ENCODE measurements around the gene CUEDC1. TPM values are rescaled to one million over a fixed set of nuclear protein-coding genes. Genes with fewer than 3 reads are reported as not detected.

CUEDC1 gene
- total and polyA plus RNA-seq, 2 of the 13 experiments (the other 11 are each of a cell fraction or from before 2014, with no cell fraction given) = 7.4 to 12.9 TPM

DNA sequence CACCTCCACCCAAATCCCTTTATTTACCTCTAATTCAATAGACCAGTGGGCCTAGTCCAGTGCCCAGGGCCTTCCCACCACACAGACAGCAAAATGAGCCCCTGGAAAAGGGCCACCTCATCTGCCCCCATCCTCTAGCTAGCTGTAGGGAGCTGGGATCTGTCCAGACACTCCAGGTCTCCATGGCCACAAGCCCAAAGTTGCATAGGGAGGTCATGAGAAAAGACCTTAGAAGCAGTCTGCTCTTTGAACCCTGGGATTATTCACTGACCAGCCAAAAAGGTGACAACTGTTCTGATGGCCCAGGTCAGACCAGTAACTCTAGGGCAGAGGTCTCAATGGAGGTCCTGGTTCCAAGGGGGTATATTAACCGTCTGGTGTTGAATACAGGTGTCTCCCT is 2.0 kb downstream of the CUEDC1 start (continued):
- TF ChIP-seq, protein P1, sequence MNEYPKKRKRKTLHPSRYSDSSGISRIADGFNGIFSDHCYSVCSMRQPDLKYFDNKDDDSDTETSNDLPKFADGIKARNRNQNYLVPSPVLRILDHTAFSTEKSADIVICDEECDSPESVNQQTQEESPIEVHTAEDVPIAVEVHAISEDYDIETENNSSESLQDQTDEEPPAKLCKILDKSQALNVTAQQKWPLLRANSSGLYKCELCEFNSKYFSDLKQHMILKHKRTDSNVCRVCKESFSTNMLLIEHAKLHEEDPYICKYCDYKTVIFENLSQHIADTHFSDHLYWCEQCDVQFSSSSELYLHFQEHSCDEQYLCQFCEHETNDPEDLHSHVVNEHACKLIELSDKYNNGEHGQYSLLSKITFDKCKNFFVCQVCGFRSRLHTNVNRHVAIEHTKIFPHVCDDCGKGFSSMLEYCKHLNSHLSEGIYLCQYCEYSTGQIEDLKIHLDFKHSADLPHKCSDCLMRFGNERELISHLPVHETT (CRISPR knock-in tag; conservative IDR thresholded peaks at IDR 0.05) = no peak
- no peak for TF ChIP-seq ZNF724P (CRISPR knock-in tag; IDR thresholded peaks at IDR 0.05; ENCODE audit: borderline replicate concordance)
- TF ChIP-seq TBL1XR1 (IDR thresholded peaks at IDR 0.05; ENCODE audit: borderline replicate concordance, low read length, partially characterized antibody) = peak; percentile 31
- TF ChIP-seq GZF1 (CRISPR knock-in tag; IDR thresholded peaks at IDR 0.05) = no peak
- TF ChIP-seq, protein P2, sequence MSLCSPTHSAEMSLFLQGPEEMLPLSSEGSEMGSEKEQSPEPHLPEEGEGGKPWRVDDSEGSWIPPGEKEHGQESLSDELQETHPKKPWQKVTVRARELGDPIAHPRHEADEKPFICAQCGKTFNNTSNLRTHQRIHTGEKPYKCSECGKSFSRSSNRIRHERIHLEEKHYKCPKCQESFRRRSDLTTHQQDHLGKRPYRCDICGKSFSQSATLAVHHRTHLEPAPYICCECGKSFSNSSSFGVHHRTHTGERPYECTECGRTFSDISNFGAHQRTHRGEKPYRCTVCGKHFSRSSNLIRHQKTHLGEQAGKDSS (CRISPR knock-in tag; IDR thresholded peaks at IDR 0.05; ENCODE audit: borderline replicate concordance, low read depth) = no peak
- no peak for TF ChIP-seq ZNF335 (CRISPR knock-in tag; IDR thresholded peaks at IDR 0.05)
- TF ChIP-seq ZNF569 (CRISPR knock-in tag; IDR thresholded peaks at IDR 0.05; ENCODE audit: borderline replicate concordance) = peak; percentile 69; the same call in 1 of the 2 replicates
- TF ChIP-seq, protein P3, sequence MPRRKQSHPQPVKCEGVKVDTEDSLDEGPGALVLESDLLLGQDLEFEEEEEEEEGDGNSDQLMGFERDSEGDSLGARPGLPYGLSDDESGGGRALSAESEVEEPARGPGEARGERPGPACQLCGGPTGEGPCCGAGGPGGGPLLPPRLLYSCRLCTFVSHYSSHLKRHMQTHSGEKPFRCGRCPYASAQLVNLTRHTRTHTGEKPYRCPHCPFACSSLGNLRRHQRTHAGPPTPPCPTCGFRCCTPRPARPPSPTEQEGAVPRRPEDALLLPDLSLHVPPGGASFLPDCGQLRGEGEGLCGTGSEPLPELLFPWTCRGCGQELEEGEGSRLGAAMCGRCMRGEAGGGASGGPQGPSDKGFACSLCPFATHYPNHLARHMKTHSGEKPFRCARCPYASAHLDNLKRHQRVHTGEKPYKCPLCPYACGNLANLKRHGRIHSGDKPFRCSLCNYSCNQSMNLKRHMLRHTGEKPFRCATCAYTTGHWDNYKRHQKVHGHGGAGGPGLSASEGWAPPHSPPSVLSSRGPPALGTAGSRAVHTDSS (CRISPR knock-in tag; conservative IDR thresholded peaks at IDR 0.05) = no peak
- TF ChIP-seq THAP11 (CRISPR knock-in tag; IDR thresholded peaks at IDR 0.05) = no peak
- peak; percentile 90 for TF ChIP-seq HNF4A (CRISPR knock-in tag; IDR thresholded peaks at IDR 0.05)
- TF ChIP-seq, protein P4, sequence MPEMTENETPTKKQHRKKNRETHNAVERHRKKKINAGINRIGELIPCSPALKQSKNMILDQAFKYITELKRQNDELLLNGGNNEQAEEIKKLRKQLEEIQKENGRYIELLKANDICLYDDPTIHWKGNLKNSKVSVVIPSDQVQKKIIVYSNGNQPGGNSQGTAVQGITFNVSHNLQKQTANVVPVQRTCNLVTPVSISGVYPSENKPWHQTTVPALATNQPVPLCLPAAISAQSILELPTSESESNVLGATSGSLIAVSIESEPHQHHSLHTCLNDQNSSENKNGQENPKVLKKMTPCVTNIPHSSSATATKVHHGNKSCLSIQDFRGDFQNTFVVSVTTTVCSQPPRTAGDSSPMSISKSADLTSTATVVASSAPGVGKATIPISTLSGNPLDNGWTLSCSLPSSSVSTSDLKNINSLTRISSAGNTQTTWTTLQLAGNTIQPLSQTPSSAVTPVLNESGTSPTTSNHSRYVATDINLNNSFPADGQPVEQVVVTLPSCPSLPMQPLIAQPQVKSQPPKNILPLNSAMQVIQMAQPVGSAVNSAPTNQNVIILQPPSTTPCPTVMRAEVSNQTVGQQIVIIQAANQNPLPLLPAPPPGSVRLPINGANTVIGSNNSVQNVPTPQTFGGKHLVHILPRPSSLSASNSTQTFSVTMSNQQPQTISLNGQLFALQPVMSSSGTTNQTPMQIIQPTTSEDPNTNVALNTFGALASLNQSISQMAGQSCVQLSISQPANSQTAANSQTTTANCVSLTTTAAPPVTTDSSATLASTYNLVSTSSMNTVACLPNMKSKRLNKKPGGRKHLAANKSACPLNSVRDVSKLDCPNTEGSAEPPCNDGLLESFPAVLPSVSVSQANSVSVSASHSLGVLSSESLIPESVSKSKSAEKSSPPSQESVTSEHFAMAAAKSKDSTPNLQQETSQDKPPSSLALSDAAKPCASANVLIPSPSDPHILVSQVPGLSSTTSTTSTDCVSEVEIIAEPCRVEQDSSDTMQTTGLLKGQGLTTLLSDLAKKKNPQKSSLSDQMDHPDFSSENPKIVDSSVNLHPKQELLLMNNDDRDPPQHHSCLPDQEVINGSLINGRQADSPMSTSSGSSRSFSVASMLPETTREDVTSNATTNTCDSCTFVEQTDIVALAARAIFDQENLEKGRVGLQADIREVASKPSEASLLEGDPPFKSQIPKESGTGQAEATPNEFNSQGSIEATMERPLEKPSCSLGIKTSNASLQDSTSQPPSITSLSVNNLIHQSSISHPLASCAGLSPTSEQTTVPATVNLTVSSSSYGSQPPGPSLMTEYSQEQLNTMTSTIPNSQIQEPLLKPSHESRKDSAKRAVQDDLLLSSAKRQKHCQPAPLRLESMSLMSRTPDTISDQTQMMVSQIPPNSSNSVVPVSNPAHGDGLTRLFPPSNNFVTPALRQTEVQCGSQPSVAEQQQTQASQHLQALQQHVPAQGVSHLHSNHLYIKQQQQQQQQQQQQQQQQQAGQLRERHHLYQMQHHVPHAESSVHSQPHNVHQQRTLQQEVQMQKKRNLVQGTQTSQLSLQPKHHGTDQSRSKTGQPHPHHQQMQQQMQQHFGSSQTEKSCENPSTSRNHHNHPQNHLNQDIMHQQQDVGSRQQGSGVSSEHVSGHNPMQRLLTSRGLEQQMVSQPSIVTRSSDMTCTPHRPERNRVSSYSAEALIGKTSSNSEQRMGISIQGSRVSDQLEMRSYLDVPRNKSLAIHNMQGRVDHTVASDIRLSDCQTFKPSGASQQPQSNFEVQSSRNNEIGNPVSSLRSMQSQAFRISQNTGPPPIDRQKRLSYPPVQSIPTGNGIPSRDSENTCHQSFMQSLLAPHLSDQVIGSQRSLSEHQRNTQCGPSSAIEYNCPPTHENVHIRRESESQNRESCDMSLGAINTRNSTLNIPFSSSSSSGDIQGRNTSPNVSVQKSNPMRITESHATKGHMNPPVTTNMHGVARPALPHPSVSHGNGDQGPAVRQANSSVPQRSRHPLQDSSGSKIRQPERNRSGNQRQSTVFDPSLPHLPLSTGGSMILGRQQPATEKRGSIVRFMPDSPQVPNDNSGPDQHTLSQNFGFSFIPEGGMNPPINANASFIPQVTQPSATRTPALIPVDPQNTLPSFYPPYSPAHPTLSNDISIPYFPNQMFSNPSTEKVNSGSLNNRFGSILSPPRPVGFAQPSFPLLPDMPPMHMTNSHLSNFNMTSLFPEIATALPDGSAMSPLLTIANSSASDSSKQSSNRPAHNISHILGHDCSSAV (CRISPR knock-in tag; IDR thresholded peaks at IDR 0.05; ENCODE audit: borderline replicate concordance) = no peak
- TF ChIP-seq NFKBIZ (CRISPR knock-in tag; IDR thresholded peaks at IDR 0.05) = no peak
- TF ChIP-seq, protein P5, sequence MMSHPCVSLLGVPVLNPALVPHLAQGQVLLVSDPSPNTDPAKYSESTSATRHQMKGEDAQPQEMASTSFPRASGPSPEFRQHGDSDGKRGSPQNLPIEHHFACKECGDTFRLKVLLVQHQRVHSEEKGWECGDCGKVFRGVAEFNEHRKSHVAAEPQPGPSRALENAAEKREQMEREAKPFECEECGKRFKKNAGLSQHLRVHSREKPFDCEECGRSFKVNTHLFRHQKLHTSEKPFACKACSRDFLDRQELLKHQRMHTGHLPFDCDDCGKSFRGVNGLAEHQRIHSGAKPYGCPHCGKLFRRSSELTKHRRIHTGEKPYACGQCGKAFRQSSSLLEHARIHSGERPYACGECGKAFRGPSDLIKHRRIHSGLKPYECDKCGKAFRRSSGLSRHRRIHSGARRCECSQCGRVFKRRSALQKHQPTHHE (CRISPR knock-in tag; IDR thresholded peaks at IDR 0.05; ENCODE audit: borderline replicate concordance) = no peak
- TF ChIP-seq ZNF644 (CRISPR knock-in tag; IDR thresholded peaks at IDR 0.05; ENCODE audit: low read depth) = peak; percentile 60; the same call in 1 of the 2 replicates
- TF ChIP-seq SAP130 (CRISPR knock-in tag; IDR thresholded peaks at IDR 0.05; ENCODE audit: low read depth) = peak; percentile 65; the same call in 1 of the 2 replicates
- no peak for TF ChIP-seq JDP2 (CRISPR knock-in tag; IDR thresholded peaks at IDR 0.05; ENCODE audit: borderline replicate concordance)

All from HepG2 (cell line).